ENCODE data around the gene STXBP6.

The STXBP6 gene

DNA sequence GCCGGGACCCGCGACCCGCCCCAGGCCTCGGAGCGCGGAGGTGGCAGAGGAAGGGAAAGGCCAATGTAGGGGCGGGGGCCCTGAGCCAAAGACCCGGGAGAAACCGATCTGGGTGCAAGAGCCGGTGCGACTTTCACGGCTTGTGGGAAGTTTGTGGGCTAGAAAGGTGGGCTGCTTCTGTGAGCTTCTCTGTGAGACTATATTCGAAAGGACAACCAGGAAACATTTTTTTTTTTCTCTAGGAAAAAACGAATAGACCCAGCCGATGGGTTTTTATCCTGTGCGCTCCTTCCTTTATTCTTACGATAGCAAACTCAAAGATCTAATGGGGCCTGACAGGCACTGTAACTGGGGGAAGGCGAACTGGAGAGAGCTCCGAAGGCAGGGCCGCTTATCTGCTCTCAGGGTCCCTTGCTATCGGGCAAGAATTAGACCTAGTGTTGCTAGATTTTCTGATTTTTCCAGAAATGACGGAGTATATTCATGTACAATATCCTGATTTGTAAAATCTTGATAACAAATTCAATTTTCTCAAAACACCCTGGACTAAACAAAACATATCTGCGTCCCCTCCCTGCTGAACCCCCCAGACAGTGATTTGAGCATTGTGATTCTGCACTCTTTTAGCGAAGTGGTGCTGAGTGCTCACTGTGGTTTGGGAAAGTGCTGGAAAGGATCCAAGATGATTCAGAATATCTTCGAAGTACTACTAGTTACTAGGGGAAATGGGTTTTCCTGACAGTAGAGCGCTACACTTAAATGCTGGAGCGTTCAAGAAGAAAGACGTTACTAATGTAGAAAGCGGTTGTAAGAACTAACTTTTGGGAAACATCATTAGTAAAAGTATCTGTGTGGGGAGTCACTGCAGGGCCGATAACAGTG, 563 bp upstream of the STXBP6 start:
- peak; percentile 80 for DNase-seq

DNA sequence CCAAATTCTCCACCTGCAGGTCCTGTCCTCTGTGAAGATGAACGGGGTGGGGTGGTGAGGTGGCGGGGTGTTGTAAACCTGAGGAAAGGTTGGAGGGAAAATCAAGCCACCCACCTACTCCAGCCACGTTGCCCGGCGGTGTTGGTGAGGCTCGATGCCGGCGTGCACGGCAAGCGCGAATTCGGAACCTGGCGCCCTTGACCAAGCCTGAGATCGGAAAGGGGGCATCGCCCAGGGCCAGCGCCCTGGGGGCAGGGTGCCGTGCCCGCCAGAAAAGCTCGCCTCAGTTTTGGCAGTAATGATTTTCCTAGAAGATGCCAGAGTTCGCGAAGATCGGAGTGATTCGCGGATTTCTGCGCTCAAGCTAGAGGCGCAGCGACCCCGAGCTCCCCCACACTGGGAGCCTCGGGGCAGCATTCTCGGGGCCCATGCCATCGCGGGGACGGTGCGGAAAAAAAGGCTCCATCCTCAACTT, 817 bp downstream of the STXBP6 start:
- DNase-seq = peak; percentile 27

DNA sequence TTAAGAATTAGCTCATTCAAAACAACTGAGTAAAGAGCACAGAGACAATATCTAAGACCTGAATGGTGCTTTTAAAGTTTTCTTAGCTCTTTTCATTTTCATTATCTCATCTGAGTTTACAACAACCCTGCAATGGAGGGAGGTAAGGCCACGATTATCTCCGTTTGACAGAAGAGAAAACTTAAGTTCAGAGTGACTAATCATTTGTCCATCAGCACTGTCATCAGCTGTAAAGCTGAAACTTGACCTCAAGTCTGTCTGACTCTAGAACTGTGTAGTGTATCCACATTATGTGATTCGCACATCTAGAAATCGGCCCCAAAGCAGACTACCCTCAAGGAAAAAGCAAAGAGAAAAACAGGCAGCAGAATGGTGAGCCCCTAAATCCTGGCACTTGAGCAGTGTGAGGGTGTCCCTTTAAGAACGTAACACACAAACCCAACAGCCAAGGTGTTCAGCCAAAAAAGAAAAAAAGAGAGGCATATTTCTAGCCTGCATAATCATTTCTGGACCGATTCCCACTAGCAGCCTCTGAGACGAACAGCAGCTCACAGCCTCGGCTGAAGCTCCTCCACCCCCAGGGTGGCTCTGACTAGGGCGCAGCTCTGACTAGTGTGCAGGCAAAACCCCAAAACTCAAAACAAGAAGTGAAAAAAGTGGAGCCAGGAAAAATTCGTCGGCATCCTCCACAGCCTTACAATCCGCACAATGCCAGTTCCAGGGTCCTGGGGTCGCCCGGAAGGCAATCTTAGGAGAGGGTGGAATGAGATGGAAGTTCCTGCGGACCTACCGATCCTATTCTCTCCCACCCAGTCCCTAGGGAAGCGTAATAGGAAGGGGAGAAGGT, 1.6 kb downstream of the STXBP6 start:
- DNase-seq = peak; percentile 87

DNA sequence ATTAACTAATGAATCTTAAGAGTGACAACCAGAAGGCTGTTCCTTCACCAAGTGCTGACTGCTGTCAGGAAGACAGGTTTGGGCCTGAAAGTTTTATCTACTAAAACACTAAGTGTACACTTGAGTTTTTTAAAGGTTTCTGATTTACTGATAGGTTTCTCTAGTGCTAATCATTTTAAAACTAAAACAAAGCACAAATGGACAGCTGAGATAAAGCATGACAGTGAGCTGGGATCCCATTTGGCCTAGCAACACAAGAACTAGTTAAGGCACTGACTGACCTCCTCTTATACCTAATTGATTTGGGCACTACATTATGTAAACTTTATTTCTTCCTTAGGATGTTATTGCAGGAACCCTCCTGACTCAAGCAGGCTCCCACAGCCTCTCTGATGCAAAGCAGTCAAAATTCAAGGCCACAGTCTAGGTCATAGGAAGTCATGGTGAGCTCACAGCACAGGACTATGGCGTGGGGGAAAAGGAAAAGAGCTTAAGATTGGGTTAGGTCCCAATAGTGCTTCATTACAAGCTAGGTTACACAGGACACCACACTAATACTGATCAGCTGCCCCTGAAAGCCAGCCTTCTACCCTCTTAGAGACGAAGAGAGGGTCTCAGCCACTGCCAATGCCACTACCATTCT, 3.5 kb downstream of the STXBP6 start:
- DNase-seq = no peak

DNA sequence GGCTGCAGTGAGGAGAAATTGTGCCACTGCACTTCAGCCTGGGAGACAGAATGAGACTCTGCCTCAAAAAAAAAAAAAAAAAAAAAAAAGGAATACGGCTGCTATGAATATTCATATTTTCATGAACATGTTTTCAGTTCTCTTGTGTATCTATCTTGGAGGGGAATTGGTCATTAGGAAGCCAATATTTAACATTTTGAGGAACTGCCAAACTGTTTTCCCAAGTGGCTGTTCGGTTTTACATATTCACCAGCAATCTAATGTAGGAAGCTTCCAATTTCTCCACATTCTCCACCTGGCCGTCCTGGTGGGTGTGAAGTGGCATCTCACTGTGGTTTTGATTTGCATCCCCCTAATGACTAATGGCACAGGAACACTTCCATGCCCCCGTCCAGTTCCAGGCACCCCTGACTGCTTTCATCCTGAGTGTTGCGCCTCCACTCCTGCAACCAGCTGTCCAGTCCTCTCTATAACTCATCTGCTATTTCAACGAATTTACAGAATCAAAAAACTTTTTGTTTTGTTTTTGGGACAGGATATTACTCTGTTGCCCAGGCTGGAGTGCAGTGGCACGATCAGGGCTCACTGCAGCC, 5.7 kb downstream of the STXBP6 start:
- DNase-seq = no peak

DNA sequence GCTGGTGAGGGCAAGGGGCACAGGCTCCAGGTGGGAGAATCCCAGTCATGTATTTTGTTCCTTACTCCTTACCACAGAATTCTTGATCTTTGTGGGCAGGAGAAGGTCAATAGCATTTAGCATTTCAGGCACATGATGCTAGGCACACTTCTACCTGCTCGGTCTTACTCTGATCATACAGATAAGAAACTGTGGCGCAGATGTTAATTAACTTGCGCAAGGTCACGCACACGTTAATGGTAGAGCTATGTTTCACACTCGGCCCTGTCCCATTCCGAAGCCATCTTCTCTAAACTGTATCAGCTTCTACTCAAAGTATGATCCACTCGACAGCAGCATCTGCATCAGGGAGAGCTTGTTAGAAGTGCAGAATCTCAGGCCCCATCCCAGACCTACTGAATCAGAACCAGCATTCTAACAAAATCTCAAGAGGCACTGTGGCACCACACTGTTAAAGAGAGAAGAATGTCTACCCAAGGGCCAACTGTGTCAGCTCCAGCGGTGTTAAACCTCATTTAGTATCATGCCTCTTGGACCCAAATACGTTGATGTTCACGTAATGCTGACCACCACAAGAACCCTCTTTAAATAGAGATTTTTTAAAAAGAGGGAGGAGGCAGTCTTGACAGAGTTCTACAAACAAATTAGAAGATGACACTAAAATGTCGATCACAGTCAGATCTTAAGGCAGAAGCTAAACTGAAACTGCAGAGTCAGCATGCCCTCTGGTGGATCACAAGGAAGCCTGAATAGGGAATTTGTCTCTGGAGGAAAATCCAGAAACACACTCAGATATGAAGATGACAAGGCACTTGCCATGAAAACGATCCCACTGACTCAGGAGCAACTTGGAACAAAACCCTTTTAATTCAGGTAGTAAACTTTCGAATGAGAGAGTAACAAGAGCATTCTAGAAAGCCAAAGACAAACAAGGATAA, 7.3 kb downstream of the STXBP6 start:
- DNase-seq = peak; percentile 61

DNA sequence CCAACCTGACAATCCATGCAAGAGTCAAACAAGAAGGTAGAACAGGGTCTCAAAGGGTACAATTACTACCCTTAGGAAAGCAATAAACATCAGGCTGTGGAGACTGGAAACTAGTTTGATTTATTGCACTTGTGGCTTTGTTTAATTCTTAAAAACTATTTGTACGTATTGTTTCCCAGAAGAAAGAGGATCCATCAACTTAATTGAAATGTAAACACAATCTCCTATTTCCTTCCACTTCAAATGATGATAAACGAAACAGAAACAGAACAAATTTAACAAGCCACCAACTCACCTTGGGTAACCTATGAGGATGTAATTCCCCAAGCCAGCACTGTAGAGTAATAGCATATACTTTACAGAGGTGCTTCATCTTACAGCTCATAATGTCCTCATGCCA, 8.0 kb downstream of the STXBP6 start:
- DNase-seq = no peak

DNA sequence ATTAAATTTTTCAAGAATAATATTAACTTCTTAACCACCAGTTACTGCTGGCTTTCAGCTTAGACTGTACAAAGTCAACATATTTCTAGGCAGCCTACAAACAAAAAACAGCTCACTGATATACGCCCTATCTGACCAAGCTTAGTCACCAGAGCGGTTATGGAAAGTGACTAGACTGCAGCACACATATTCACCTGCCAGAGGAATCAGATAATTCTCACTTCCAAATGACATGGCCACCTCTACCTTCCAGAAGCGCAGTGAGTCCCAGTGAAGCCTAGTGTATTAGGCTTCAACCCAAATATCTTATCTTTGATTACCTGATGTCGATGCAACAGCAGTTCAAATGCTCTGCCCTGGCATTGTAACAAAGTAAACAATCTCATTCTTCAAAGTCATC, 8.5 kb downstream of the STXBP6 start:
- no peak for DNase-seq

DNA sequence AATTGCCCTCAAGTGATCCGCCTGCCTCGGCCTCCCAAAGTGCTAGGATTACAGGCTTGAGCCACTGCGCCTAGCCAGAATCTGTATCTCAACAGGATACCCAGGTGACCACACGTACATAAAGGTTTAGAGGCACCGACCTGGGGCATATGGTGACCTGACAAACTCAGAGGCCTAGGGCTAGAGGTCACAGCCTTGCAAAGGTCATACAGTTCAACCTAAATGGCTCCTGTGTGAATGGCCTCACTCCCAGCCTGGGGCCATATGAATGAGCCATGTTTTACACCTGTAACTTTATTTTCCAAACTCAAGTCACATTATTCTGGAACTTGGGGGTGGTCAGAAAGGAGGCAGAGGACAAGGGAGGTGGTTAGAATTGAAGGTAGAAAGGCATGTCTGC, 10.0 kb downstream of the STXBP6 start:
- no peak for DNase-seq

DNA sequence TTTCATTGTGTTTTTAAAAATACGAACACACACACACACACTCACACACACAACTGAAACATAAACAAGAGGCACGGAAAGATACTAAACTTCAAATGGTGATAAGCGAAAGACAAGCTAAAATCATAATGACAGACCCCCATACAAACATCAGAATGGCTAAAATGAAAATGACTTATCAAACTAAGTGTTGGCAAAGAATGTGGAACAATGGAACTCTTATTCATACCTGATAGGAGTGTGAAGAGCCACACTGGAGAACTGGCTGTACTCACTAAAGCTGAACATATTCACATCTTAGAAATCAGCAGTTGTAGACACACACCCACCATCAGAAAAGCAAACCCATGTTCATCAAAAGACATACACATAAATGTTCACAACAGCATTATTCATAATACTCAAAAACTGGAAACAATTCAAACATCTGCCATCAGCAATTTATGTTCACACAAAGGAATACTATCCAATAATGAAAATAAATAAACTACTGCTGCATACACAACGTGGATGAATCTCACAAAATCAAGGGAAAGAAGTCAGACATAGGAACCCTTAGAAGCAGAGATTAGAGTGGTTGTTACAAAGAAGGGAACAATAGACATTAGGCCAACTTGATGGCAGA, 11.8 kb downstream of the STXBP6 start:
- no peak for DNase-seq

DNA sequence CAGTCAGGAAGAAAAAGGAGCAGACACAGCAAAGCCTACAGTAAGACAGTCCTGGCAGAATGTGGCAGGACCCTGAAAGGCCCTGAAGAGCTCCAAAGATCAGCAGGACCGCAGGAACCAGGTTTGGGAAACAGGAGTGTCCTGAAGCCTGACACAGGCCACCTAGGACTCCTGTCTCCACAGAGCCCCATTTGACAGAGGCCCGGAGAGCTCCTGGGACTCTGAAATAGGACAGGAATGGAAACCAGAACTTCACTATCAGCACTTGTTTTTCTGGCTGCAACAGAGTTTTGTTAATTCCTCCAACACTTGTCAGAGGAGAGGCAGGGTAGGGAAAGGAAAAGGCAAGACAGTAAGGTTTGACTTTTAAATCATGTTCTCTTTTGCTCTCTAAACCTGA, 12.9 kb downstream of the STXBP6 start:
- DNase-seq = no peak

DNA sequence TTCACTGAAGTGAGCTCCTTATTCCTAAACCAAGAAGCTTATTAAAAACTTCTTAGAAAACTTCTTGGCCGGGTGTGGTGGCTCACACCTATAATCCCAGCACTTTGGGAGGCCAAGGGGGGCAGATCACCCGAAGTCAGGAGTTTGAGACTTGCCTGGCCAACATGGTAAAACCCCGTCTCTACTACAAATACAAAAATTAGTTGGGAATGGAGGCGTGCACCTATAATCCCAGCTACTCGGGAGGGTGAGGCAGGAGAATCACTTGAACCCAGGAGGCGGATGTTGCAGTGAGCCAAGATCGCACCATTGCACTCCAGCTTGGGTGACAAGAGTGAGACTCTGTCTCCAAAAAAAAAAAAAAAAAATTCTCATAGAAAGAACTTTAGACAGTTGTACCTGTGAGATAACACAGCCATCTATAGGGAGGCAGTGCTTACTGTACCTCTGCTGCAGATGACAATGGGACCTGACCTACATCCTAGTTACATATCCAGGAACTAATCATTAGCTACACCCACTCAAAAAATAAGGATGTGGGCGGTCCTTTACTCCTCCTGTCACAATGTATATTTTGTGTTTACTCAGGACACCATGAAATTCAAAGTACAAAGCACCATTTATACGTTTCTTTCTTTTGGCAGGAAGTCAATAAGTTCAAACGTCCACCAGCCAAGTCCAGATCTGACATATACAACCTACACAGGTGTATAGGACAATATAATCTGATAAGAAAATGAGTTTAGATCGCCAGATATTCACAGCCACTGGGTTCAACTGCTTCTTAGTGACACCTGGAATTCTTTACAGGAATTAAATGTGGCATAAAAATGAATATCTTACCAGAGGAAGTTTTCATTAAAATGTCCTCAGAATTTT, 14.9 kb downstream of the STXBP6 start:
- no peak for DNase-seq

DNA sequence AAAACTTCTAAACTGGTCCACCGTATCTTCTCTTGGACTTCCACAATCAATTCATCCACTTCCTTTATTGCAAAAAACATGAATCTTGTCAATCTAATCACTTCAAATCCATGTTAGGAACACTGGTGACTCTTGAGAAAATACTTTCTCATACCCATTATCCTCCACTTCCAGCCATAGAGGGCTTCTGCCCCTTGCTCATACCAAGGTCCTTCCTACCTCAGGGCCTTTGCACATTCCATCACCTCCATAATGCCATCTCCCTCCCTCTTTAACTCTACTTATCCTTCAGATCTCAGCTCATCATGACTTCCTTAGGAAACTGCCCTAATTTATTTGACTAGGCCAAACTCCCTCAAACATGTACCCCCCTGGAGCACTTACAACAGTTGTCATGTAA, 16.6 kb downstream of the STXBP6 start:
- DNase-seq = no peak

DNA sequence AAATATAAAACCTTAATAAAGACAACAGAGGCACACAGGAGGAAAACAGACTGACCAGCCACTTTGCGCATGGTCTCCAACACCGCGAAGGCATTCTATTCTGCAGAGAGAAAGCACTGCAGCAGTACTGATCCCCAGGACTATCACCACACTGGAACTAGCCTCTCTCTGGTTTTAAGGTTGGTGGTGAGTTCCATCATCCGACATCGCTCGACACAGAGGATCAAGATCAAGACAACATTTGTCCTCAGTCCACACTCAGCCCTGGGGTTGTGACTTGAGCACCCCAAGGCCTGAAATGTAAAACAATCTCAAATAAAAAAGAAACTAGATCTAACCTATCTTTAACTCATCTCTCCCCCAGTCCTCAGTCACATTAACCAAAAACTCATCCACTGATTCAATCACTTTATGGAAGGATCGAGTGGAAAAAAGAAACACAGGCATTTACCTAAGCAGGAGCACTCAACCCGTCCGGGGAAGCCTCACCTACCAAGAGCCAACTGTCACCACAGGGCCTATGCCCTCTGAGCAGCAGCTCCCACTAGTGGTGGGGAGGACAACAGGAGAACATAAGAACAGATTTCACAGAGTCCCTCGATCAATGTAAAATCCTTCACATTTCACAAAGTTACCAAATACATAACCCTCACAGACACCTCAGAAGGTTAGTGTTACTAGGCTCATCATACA, 17.7 kb downstream of the STXBP6 start:
- no peak for DNase-seq

DNA sequence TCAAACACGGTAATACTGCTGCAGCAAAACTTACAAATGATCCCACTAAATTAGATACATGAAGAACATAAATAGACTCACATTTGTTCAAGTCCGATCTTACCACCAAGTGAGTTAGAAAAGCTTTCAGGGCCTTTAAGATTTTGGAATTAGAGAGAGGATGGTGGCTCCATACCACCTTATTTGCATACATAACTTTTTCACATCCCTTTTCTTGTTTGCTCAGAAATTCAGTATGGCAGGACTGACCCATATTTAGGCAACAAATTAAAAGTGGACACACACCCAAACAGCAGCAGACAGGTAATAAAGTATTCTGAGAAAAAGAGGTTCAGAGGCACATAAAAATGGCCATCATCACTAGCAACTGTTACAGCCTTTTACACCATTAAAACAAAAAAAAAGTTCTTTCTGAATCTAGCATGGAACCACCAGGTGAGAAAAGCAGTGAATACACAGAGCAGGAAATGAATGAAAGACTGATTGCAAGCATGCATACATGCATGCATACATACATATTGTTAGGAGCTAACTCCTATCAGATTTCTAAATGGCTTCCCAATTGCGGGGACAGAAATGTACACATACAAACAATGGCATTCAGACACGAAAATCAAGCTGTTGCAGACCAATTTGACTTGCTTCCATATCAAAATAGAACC, 23.3 kb downstream of the STXBP6 start:
- no peak for DNase-seq

DNA sequence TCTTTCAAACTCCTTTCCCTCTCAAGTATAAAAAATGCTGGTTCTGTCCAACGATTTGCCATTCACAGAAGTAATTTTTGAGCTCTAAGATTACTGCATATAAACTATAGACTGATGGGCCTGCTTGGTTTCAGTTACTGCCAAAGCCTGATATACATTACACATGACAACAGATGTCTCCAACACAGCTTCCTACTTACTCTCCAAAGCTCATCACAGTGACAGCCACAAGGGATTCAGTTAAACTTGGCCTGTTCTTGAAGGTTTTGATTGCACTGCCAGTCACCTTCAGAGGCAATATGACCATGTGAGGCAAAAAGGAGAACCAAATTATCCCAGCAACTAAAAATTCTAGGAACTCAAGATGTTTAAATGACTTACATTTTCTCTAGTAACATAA, 30.1 kb downstream of the STXBP6 start:
- no peak for DNase-seq

DNA sequence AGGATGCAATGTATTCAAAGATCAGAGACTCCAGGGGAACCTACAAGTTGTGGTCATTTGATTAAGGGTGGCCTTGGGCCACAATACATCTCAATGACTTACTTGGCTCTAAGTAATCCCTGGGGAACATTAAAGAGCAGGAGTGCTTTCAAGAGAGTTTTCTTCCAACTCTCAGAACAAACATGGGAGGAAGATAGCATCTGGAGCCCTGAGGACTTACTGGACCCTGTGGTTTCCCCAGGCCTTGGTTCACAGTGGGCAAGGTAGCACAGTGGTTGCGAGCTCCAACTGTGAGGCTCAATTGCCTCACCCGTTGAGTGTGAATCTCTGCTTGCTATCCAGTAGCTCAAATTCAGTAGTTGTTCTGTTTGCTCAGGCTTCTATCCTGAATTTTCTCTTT, 32.4 kb downstream of the STXBP6 start:
- DNase-seq = no peak

DNA sequence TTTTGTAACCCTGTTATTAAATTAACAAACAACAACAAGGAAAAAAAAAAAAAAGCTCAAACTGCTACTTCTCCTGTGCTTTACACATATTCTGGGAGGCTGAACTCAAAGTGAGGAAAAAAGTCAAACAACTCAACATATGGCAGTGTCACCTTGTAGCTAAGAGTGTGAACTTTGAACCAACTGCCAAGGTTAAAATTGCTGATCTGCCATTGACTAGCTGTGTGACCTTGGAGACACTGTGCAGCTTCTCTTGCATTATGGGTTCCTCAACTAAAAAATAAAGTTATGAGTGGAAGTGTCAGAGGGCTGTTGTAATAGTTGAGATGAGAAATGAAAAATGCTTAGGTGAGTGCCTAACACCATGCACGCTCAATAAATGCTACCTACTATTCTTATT, 34.2 kb downstream of the STXBP6 start:
- no peak for DNase-seq

DNA sequence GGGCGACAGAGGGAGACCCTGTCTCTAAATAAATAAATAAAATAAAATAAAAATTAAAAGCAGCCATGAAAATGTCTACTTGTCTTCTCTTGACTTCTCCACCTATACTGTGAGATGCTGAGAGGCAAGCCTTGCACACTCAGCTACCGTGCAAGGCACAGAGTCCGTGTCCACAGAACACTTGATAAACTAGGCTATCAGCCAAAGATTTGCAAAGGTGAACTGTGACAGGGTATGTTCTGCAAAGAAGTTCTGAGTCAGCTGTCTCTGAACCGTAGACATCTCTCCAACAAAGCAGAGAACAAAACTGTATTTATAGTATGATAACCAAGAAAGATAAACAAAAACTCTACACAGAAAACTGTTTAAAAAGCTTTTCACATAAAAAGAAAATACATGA, 35.5 kb downstream of the STXBP6 start:
- no peak for DNase-seq

Data from HCEC 1CT (cell line).